HepG2 (cell line): ENCODE data around the gene ETFA. TPM values are rescaled to one million over a fixed set of nuclear protein-coding genes. Genes with fewer than 3 reads are reported as not detected.

Source experiments
- AGO1 ChIP-seq: fragments of 200-400 bp; formaldehyde crosslinking; IDR thresholded peaks from 2 replicates; pipeline ENCODE4 v1.6.1; 2017; ENCODE audit warnings: mild to moderate bottlenecking, low read depth, low read length, moderate library complexity; ENCODE audit not compliant: poor library complexity, severe bottlenecking
- DPF2 ChIP-seq: sonication (generic); formaldehyde crosslinking; IDR thresholded peaks from 2 replicates; pipeline ENCODE4 v1.4.0; 2020; ENCODE audit warnings: mild to moderate bottlenecking, low read depth, missing genetic modification reagents, borderline replicate concordance
- HNF4A ChIP-seq: sonication (generic); formaldehyde crosslinking; IDR thresholded peaks from 2 replicates; pipeline ENCODE4 v1.4.0; 2020; ENCODE audit warnings: missing genetic modification reagents
- MBNL3 ChIP-seq: fragments of 250-450 bp; sonication (Bioruptor Pico); conservative IDR thresholded peaks from 2 replicates; pipeline ENCODE4 v1.8.0; 2022; ENCODE audit warnings: mild to moderate bottlenecking, inconsistent platforms
- MED8 ChIP-seq: sonication (generic); formaldehyde crosslinking; IDR thresholded peaks from 2 replicates; pipeline ENCODE4 v1.8.1; 2023; ENCODE audit warnings: mild to moderate bottlenecking, missing genetic modification reagents; ENCODE audit not compliant: insufficient replicate concordance
- NCOR1 ChIP-seq: fragments of 200-600 bp; sonication (generic); IDR thresholded peaks from 2 replicates; pipeline ENCODE4 v1.7.0; 2017; ENCODE audit warnings: antibody characterized with exemption, low read length, borderline replicate concordance
- RAD51 ChIP-seq: fragments of 450-650 bp; IDR thresholded peaks from 2 replicates; pipeline ENCODE4 v1.6.1; 2016; ENCODE audit warnings: borderline replicate concordance
- SMARCE1 ChIP-seq: fragments of 450-650 bp; IDR thresholded peaks from 2 replicates; pipeline ENCODE4 v1.6.1; 2017; ENCODE audit warnings: borderline replicate concordance
- TMF1 ChIP-seq: sonication (generic); formaldehyde crosslinking; IDR thresholded peaks from 2 replicates; pipeline ENCODE4 v1.8.1; 2022; ENCODE audit warnings: low read depth, missing genetic modification reagents
- ZBTB7B ChIP-seq: sonication (generic); formaldehyde crosslinking; IDR thresholded peaks from 2 replicates; pipeline ENCODE4 v1.4.0; 2020; ENCODE audit warnings: missing genetic modification reagents
- ZFP1 ChIP-seq: IDR thresholded peaks from 2 replicates; pipeline ENCODE4 v1.6.1; 2016
- ZNF138 ChIP-seq: sonication (generic); formaldehyde crosslinking; IDR thresholded peaks from 2 replicates; pipeline ENCODE4 v1.5.0; 2020; ENCODE audit warnings: mild to moderate bottlenecking, low read depth, missing genetic modification reagents
- ZNF282 ChIP-seq: fragments of 450-650 bp; IDR thresholded peaks from 2 replicates; pipeline ENCODE4 v1.6.1; 2018; ENCODE audit not compliant: partially characterized antibody
- ZNF296 ChIP-seq: sonication (generic); formaldehyde crosslinking; conservative IDR thresholded peaks from 2 replicates; pipeline ENCODE4 v1.5.0; 2020; ENCODE audit warnings: mild to moderate bottlenecking, missing genetic modification reagents
- ZNF383 ChIP-seq: sonication (generic); formaldehyde crosslinking; IDR thresholded peaks from 2 replicates; pipeline ENCODE4 v1.4.0; 2020; ENCODE audit warnings: missing genetic modification reagents, mild to moderate bottlenecking, borderline replicate concordance
- ZNF572 ChIP-seq: sonication (generic); formaldehyde crosslinking; IDR thresholded peaks from 2 replicates; pipeline ENCODE4 v1.5.1; 2020; ENCODE audit warnings: mild to moderate bottlenecking, missing genetic modification reagents
- ZNF589 ChIP-seq: sonication (generic); formaldehyde crosslinking; conservative IDR thresholded peaks from 2 replicates; pipeline ENCODE4 v1.8.0; 2022; ENCODE audit warnings: mild to moderate bottlenecking, moderate library complexity, missing genetic modification reagents
- ZNF619 ChIP-seq: sonication (generic); formaldehyde crosslinking; IDR thresholded peaks from 2 replicates; pipeline ENCODE4 v1.4.0; 2020; ENCODE audit warnings: mild to moderate bottlenecking, missing genetic modification reagents
- polyA plus RNA-seq, 8 experiments: library from polyadenylated mRNA; depleted of rRNA in 3 of 8; stranded (reverse) in 7 of 8; unstranded in 1 of 8; fragments of >200 nt; fragmentation: Illumina TruSeq in 4 of 8; extraction: Trizol in 4 of 8; gene quantifications; 2 replicates each; pipeline versions ENCODE4 v1.2.1 to v1.2.3, GENCODE V29; 2011 to 2016; ENCODE audit warnings: low read depth in 4 of 8, missing spikeins in 1 of 8, mixed read lengths in 1 of 8; ENCODE audit not compliant: insufficient read depth in 1 of 8
- total RNA-seq, 5 experiments: library from RNA; depleted of rRNA; stranded (reverse); fragments of >200 nt; fragmentation: Illumina TruSeq; extraction: Trizol; gene quantifications; 2 replicates each; pipeline ENCODE4 v1.2.3, GENCODE V29; 2016; ENCODE audit warnings: low read depth in 1 of 5
- TF ChIP-seq, protein P1 (sequence below): sonication (generic); formaldehyde crosslinking; IDR thresholded peaks from 2 replicates; pipeline ENCODE4 v1.4.0; 2020; ENCODE audit warnings: missing genetic modification reagents, mild to moderate bottlenecking, borderline replicate concordance
- TF ChIP-seq, protein P2 (sequence below): sonication (generic); formaldehyde crosslinking; IDR thresholded peaks from 2 replicates; pipeline ENCODE4 v1.4.0; 2020; ENCODE audit warnings: missing genetic modification reagents
- TF ChIP-seq, protein P3 (sequence below): sonication (generic); formaldehyde crosslinking; IDR thresholded peaks from 2 replicates; pipeline ENCODE4 v1.4.0; 2020; ENCODE audit warnings: mild to moderate bottlenecking, missing genetic modification reagents
- TF ChIP-seq, protein P4 (sequence below): sonication (generic); formaldehyde crosslinking; IDR thresholded peaks from 2 replicates; pipeline ENCODE4 v1.4.0; 2020; ENCODE audit warnings: missing genetic modification reagents; ENCODE audit errors: not compliant biosample characterization

ETFA gene
- total and polyA plus RNA-seq, 2 of the 13 experiments (the other 11 are each of a cell fraction or from before 2014, with no cell fraction given): 291 to 396 TPM

DNA sequence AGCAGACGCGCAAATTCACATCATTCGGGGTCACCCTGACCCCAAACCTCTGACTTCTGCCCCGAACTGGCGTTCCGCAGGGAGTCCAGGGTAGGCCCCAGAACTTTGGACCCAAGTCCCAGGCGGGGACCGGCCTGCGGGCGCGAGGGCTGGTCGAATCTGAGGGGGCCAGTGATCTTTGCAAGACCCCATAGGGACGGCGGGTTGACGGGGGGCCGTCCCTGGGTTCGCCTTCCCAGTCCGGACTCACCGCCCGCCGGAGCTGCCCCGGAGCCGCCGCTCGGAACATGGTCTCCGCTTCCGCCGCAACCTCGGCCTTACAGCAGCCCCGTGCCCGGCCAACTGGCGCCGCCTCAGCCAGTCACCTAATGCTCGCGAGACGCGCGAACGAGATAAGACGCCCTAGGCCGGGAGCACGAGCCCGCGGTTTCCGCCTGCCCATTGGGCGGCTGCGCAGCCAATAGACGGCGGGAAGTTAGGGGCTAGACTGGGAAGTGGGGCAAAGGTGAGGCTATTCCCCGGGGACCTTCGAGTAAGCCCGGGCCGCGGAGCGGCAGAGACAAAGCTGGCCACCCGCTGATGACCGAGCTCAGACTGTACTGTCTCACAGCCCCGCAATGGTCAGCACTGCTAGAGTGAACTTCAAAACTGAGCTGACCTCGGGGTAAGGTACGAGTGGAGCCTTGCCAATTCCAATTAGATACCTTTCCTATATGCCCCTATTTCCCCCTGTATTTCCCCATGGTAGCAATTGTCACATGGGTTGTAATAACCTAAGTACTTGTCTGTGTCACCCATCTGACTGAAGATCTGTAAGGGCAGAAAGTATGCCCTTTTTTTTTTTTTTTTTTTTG is at the start of gene ETFA (continued):
- TF ChIP-seq, protein P1, sequence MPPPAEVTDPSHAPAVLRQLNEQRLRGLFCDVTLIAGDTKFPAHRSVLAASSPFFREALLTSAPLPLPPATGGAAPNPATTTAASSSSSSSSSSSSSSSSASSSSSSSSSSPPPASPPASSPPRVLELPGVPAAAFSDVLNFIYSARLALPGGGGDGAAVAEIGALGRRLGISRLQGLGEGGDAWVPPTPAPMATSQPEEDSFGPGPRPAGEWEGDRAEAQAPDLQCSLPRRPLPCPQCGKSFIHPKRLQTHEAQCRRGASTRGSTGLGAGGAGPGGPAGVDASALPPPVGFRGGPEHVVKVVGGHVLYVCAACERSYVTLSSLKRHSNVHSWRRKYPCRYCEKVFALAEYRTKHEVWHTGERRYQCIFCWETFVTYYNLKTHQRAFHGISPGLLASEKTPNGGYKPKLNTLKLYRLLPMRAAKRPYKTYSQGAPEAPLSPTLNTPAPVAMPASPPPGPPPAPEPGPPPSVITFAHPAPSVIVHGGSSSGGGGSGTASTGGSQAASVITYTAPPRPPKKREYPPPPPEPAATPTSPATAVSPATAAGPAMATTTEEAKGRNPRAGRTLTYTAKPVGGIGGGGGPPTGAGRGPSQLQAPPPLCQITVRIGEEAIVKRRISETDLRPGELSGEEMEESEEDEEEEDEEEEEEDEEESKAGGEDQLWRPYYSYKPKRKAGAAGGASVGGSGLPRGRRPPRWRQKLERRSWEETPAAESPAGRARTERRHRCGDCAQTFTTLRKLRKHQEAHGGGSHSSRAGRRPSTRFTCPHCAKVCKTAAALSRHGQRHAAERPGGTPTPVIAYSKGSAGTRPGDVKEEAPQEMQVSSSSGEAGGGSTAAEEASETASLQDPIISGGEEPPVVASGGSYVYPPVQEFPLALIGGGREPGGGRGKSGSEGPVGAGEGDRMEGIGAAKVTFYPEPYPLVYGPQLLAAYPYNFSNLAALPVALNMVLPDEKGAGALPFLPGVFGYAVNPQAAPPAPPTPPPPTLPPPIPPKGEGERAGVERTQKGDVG: peak; percentile 63; the same call in 1 of the 2 replicates
- TF ChIP-seq, protein P2, sequence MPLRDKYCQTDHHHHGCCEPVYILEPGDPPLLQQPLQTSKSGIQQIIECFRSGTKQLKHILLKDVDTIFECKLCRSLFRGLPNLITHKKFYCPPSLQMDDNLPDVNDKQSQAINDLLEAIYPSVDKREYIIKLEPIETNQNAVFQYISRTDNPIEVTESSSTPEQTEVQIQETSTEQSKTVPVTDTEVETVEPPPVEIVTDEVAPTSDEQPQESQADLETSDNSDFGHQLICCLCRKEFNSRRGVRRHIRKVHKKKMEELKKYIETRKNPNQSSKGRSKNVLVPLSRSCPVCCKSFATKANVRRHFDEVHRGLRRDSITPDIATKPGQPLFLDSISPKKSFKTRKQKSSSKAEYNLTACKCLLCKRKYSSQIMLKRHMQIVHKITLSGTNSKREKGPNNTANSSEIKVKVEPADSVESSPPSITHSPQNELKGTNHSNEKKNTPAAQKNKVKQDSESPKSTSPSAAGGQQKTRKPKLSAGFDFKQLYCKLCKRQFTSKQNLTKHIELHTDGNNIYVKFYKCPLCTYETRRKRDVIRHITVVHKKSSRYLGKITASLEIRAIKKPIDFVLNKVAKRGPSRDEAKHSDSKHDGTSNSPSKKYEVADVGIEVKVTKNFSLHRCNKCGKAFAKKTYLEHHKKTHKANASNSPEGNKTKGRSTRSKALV (CRISPR knock-in tag): no peak; the same call in 1 of the 2 replicates
- TF ChIP-seq ZNF383 (CRISPR knock-in tag) (no peak), TMF1 (CRISPR knock-in tag) (0 out of 2 replicates have a peak, but pooled peaks have one; percentile 57), ZNF282 (no peak), MED8 (CRISPR knock-in tag) (no peak), NCOR1 (peak; percentile 90), ZNF619 (CRISPR knock-in tag) (peak; percentile 79), ZFP1 (CRISPR knock-in tag) (peak; percentile 84), AGO1 (peak; percentile 31), SMARCE1 (no peak), ZNF572 (CRISPR knock-in tag) (no peak), ZNF138 (CRISPR knock-in tag) (0 out of 2 replicates have a peak, but pooled peaks have one; percentile 90), HNF4A (CRISPR knock-in tag) (peak; percentile 94), ZNF589 (CRISPR knock-in tag) (peak; percentile 84; the same call in 1 of the 2 replicates), RAD51 (no peak), DPF2 (no peak; the same call in 1 of the 2 replicates), MBNL3 (no peak), ZBTB7B (CRISPR knock-in tag) (peak; percentile 83), ZNF296 (CRISPR knock-in tag) (no peak)
- TF ChIP-seq, protein P3, sequence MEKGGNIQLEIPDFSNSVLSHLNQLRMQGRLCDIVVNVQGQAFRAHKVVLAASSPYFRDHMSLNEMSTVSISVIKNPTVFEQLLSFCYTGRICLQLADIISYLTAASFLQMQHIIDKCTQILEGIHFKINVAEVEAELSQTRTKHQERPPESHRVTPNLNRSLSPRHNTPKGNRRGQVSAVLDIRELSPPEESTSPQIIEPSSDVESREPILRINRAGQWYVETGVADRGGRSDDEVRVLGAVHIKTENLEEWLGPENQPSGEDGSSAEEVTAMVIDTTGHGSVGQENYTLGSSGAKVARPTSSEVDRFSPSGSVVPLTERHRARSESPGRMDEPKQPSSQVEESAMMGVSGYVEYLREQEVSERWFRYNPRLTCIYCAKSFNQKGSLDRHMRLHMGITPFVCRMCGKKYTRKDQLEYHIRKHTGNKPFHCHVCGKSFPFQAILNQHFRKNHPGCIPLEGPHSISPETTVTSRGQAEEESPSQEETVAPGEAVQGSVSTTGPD (CRISPR knock-in tag): no peak
- TF ChIP-seq, protein P4, sequence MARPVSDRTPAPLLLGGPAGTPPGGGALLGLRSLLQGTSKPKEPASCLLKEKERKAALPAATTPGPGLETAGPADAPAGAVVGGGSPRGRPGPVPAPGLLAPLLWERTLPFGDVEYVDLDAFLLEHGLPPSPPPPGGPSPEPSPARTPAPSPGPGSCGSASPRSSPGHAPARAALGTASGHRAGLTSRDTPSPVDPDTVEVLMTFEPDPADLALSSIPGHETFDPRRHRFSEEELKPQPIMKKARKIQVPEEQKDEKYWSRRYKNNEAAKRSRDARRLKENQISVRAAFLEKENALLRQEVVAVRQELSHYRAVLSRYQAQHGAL (CRISPR knock-in tag): no peak
